SU-DHL-6 (cell line): ENCODE data around the gene MOB4.
A peak's percentile ranks its signal among the peaks of the same experiment; 100 is the strongest.

ENCODE experiments used
- H2AFZ ChIP-seq: fragments of 200-600 bp; sonication (generic); 2 replicates; pipeline ENCODE4 v1.6.1; 2014; ENCODE audit warnings: low read depth, mild to moderate bottlenecking, moderate library complexity, mixed read lengths, antibody characterized with exemption, low read length; ENCODE audit not compliant: severe bottlenecking
- H3F3A ChIP-seq: fragments of 200-600 bp; shearing (Covaris generic); 2 replicates; pipeline ENCODE4 v1.6.0; 2016; ENCODE audit warnings: antibody characterized with exemption, mild to moderate bottlenecking; ENCODE audit not compliant: insufficient read depth
- H3K27ac ChIP-seq: fragments of 200-600 bp; sonication (generic); 2 replicates; pipeline ENCODE4 v1.5.1; 2016; ENCODE audit warnings: low read depth, mild to moderate bottlenecking, low read length, moderate library complexity, mixed read lengths
- H3K27me3 ChIP-seq: fragments of 200-600 bp; sonication (generic), shearing (Covaris generic); 2 replicates; pipeline ENCODE4 v1.6.0; 2014; ENCODE audit warnings: mild to moderate bottlenecking, low read length
- H3K36me3 ChIP-seq: fragments of 200-600 bp; sonication (generic); 2 replicates; pipeline ENCODE4 v1.6.1; 2014; ENCODE audit warnings: mild to moderate bottlenecking, low read length, mixed read lengths
- H3K4me2 ChIP-seq: fragments of 300-600, 200-600 bp; shearing (Covaris generic), sonication (generic); 2 replicates; pipeline ENCODE4 v1.6.0; 2014; ENCODE audit warnings: low read length, low read depth, mild to moderate bottlenecking; ENCODE audit not compliant: poor library complexity, severe bottlenecking
- H3K4me3 ChIP-seq: fragments of 200-600 bp; sonication (generic); 2 replicates; pipeline ENCODE4 v1.5.1; 2014; ENCODE audit warnings: antibody characterized with exemption, low read length, mild to moderate bottlenecking, mixed read lengths; ENCODE audit not compliant: insufficient read depth, poor library complexity, severe bottlenecking
- H3K79me2 ChIP-seq: fragments of 200-600 bp; sonication (generic); 2 replicates; pipeline ENCODE4 v1.6.1; 2014; ENCODE audit warnings: mild to moderate bottlenecking, low read length, moderate library complexity; ENCODE audit not compliant: insufficient read depth
- H3K9ac ChIP-seq: fragments of 200-600 bp; sonication (generic); 2 replicates; pipeline ENCODE4 v1.7.0; 2014; ENCODE audit warnings: mild to moderate bottlenecking, low read length
- H3K9me2 ChIP-seq: fragments of 200-600 bp; sonication (generic); replicated peaks from 2 replicates; pipeline ENCODE4 v1.6.1; 2014; ENCODE audit warnings: low read length; ENCODE audit not compliant: insufficient read depth
- H3K9me3 ChIP-seq: fragments of 200-600 bp; sonication (generic); 2 replicates; pipeline ENCODE4 v1.6.1; 2014; ENCODE audit warnings: low read length, mixed read lengths; ENCODE audit not compliant: insufficient read depth
- H4K20me1 ChIP-seq: fragments of 200-600 bp; sonication (generic); 2 replicates; pipeline ENCODE4 v1.6.1; 2014; ENCODE audit warnings: low read depth, mild to moderate bottlenecking, antibody characterized with exemption, low read length, moderate library complexity, mixed read lengths
- CTCF ChIP-seq: fragments of 200-600 bp; sonication (generic); IDR thresholded peaks from one replicate; pipeline ENCODE4 v1.5.1; 2017; ENCODE audit warnings: antibody characterized with exemption, mild to moderate bottlenecking, low read length, moderate library complexity; ENCODE audit not compliant: insufficient read depth, poor library complexity, severe bottlenecking
- EZH2phosphoT487 ChIP-seq: fragments of 200-600 bp; sonication (generic), shearing (Covaris generic); conservative IDR thresholded peaks from 2 replicates; pipeline ENCODE4 v1.6.1; 2018; ENCODE audit warnings: mild to moderate bottlenecking, antibody characterized with exemption, low read length, moderate library complexity, mixed read lengths

MOB4 gene

GRCh38 chr2:197500503-197501131 is 15.2 kb upstream of the MOB4 start:
- H3F3A ChIP-seq = peaks cover 49% of the 10 kb centered on the region
- peak overlapping the region; percentile 92 for H3K27ac ChIP-seq
- peak overlapping the region; percentile 99 for H3K9ac ChIP-seq
- H3K27me3 ChIP-seq = no peaks in the 10 kb centered on the region
- H3K4me3 ChIP-seq = peak overlapping the region; percentile 91
- no peaks in the 10 kb centered on the region for H3K9me3 ChIP-seq
- peaks cover 29% of the 10 kb centered on the region for H4K20me1 ChIP-seq
- H3K9me2 ChIP-seq = no peaks in the 10 kb centered on the region
- H3K36me3 ChIP-seq = peaks cover 52% of the 10 kb centered on the region
- peaks cover 84% of the 10 kb centered on the region for H3K79me2 ChIP-seq
- peak overlapping the region; percentile 86 for H3K4me2 ChIP-seq
- H2AFZ ChIP-seq = no peak overlapping the region
- TF ChIP-seq EZH2phosphoT487 (no peak), CTCF (no peak)

GRCh38 chr2:197502201-197502600 is 13.7 kb upstream of the MOB4 start:
- H2AFZ ChIP-seq = no peak overlapping the region
- peak overlapping the region; percentile 91 for H3K4me3 ChIP-seq
- peaks cover 14% of the 10 kb centered on the region for H4K20me1 ChIP-seq
- no peaks in the 10 kb centered on the region for H3K9me2 ChIP-seq
- H3K27ac ChIP-seq = peak overlapping the region; percentile 92; the same call in 1 of the 2 replicates
- no peaks in the 10 kb centered on the region for H3K27me3 ChIP-seq
- H3K4me2 ChIP-seq = peak overlapping the region; percentile 86
- H3K36me3 ChIP-seq = peaks cover 36% of the 10 kb centered on the region
- H3K9ac ChIP-seq = peak overlapping the region; percentile 99
- H3K9me3 ChIP-seq = no peaks in the 10 kb centered on the region
- H3F3A ChIP-seq = peaks cover 48% of the 10 kb centered on the region
- TF ChIP-seq CTCF (no peak), EZH2phosphoT487 (no peak)
- peaks cover 68% of the 10 kb centered on the region for H3K79me2 ChIP-seq

GRCh38 chr2:197502685-197503084 is 13.2 kb upstream of the MOB4 start:
- H3K4me3 ChIP-seq = peak overlapping the region; percentile 91
- no peaks in the 10 kb centered on the region for H3K9me3 ChIP-seq
- H3K36me3 ChIP-seq = peaks cover 31% of the 10 kb centered on the region
- peaks cover 9% of the 10 kb centered on the region for H4K20me1 ChIP-seq
- H3K27ac ChIP-seq = peak overlapping the region; percentile 92; the same call in 1 of the 2 replicates
- peaks cover 48% of the 10 kb centered on the region for H3F3A ChIP-seq
- no peak for TF ChIP-seq EZH2phosphoT487
- TF ChIP-seq CTCF = no peak
- no peaks in the 10 kb centered on the region for H3K9me2 ChIP-seq
- peaks cover 64% of the 10 kb centered on the region for H3K79me2 ChIP-seq
- no peaks in the 10 kb centered on the region for H3K27me3 ChIP-seq
- peak overlapping the region; percentile 86 for H3K4me2 ChIP-seq
- H2AFZ ChIP-seq = no peak overlapping the region
- H3K9ac ChIP-seq = peak overlapping the region; percentile 99
